Endodermal cell (in vitro differentiated cells): ENCODE data around the gene LRMDA. TPM values are rescaled to one million over a fixed set of nuclear protein-coding genes. Genes with fewer than 3 reads are reported as not detected.
A peak's percentile ranks its signal among the peaks of the same experiment; 100 is the strongest.

Experiments
- DNase-seq: peaks from one replicate; pipeline ENCODE4 v3.0.0-alpha.2; 2017
- H3K27ac ChIP-seq: 2 replicates; pipeline ENCODE4 v1.5.1; 2013; ENCODE audit warnings: mild to moderate bottlenecking, low read depth, low read length, moderate library complexity
- H3K27me3 ChIP-seq: 2 replicates; pipeline ENCODE4 v1.6.1; 2013; ENCODE audit warnings: mild to moderate bottlenecking, low read length, moderate library complexity; ENCODE audit not compliant: insufficient read depth, control insufficient read depth, poor library complexity, severe bottlenecking
- H3K36me3 ChIP-seq: 2 replicates; pipeline ENCODE4 v1.7.0; 2013; ENCODE audit warnings: mild to moderate bottlenecking, low read length, moderate library complexity; ENCODE audit not compliant: control insufficient read depth, insufficient read depth
- H3K4me1 ChIP-seq: one replicate; pipeline ENCODE4 v1.7.0; 2013; ENCODE audit warnings: low read length; ENCODE audit not compliant: control insufficient read depth, insufficient read depth
- H3K4me3 ChIP-seq: 2 replicates; pipeline ENCODE4 v1.5.1; 2013; ENCODE audit warnings: mild to moderate bottlenecking, low read length, moderate library complexity
- H3K9ac ChIP-seq: 2 replicates; pipeline ENCODE4 v1.6.1; 2013; ENCODE audit warnings: mild to moderate bottlenecking, low read length, moderate library complexity; ENCODE audit not compliant: poor library complexity, severe bottlenecking; ENCODE audit errors: extremely low read depth
- H3K9me3 ChIP-seq: 2 replicates; pipeline ENCODE4 v1.6.1; 2013; ENCODE audit warnings: mild to moderate bottlenecking, low read length, moderate library complexity; ENCODE audit not compliant: control insufficient read depth
- H3K27ac Mint-ChIP-seq: 2 replicates; pipeline ENCODE4 v1.8.0; 2020; ENCODE audit warnings: mixed read lengths
- H3K27me3 Mint-ChIP-seq: 2 replicates; pipeline ENCODE4 v1.8.0; 2021; ENCODE audit warnings: mild to moderate bottlenecking, mixed read lengths; ENCODE audit not compliant: insufficient read depth
- H3K36me3 Mint-ChIP-seq: 2 replicates; pipeline ENCODE4 v1.8.0; 2020; ENCODE audit warnings: low read depth, mixed read lengths
- H3K4me1 Mint-ChIP-seq: 2 replicates; pipeline ENCODE4 v1.8.0; 2020; ENCODE audit warnings: mixed read lengths
- H3K4me3 Mint-ChIP-seq: 2 replicates; pipeline ENCODE4 v1.8.0; 2020; ENCODE audit warnings: mild to moderate bottlenecking, moderate library complexity, mixed read lengths
- H3K9me3 Mint-ChIP-seq: 2 replicates; pipeline ENCODE4 v1.8.0; 2020; ENCODE audit warnings: mild to moderate bottlenecking, mixed read lengths
- WGBS, 2 experiments: methylation state at CpG; one replicate each; pipeline versions ENCODE4 v1.1.5 to v1.1.7; 2013; ENCODE audit warnings: missing lambda C conversion rate in 2 of 2, mixed read lengths in 1 of 2; ENCODE audit not compliant: insufficient coverage in 1 of 2, insufficient read length in 1 of 2; 5-methylcytosine and 5-hydroxymethylcytosine counted together
- total RNA-seq, 2 donors: library from RNA; stranded (reverse); fragmentation: NEBNext Ultra II Directional in 1 of 2; extraction: Animal tissue kit (Norgen Biotek cat#: 25700) in 1 of 2; gene quantifications; 2 replicates in 1 of 2; 3 replicates in 1 of 2; pipeline ENCODE4 v1.2.1, GENCODE V29; 2021
- TF ChIP-seq, protein P1 (sequence below): fragments of 200-600 bp; sonication (generic); conservative IDR thresholded peaks from 2 replicates; pipeline ENCODE4 v1.5.0; 2021; ENCODE audit warnings: antibody characterized with exemption, mild to moderate bottlenecking

Gene LRMDA
- total RNA-seq, 2 donors from 2014 or later, result 1.7 to 5.1 TPM

DNA sequence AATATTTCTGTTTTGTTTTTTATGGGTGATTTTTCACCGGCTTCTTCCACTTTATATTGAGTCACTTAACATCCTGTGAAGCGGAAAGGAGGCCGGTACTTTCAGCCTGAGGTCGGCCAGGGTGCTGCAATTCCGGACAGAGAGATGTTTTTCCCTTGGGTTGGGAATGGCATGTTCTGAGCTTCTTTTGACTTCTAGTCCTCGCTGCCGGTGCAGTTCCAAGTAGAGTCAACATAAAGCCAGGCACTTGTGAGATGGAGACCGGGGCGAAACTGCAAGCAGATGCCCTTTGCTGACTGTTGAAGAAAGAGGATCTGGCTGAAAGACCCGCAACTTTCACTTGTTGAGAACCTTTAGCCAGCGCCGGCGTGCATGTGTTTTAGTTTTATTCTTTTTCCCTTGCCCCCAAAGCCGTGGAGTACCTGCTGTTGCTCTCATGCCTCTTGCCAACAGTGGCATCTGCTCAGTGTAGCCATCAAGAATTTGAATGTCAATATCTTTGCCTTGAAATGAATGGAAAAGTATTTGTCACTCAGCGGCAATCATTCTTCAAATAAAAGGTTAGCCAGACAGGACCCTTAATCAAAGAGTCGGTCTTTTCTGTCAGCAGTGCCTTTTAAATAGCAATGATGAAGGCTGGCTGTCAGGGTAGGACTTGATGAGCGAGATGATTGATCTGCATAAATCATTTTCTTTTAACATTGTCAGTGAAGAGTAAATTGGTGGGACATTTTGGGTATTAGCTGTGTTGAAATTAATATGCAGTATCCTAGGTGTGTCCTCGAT is 351.2 kb downstream of the LRMDA start:
- TF ChIP-seq, protein P1, sequence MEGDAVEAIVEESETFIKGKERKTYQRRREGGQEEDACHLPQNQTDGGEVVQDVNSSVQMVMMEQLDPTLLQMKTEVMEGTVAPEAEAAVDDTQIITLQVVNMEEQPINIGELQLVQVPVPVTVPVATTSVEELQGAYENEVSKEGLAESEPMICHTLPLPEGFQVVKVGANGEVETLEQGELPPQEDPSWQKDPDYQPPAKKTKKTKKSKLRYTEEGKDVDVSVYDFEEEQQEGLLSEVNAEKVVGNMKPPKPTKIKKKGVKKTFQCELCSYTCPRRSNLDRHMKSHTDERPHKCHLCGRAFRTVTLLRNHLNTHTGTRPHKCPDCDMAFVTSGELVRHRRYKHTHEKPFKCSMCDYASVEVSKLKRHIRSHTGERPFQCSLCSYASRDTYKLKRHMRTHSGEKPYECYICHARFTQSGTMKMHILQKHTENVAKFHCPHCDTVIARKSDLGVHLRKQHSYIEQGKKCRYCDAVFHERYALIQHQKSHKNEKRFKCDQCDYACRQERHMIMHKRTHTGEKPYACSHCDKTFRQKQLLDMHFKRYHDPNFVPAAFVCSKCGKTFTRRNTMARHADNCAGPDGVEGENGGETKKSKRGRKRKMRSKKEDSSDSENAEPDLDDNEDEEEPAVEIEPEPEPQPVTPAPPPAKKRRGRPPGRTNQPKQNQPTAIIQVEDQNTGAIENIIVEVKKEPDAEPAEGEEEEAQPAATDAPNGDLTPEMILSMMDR, result no peak
- DNase-seq, result no peak
- Mint-ChIP-seq H3K4me3 (no peak overlapping the region), H3K27ac (no peak overlapping the region), H3K9me3 (no peaks in the 10 kb centered on the region), H3K4me1 (no peaks in the 10 kb centered on the region), H3K36me3 (no peaks in the 10 kb centered on the region), H3K27me3 (peaks cover 2% of the 10 kb centered on the region)
- WGBS, 2 experiments, result 86% methylated on average over 17 to 18 of the region's 18 CpGs
- H3K27ac ChIP-seq, result no peak overlapping the region
- no peaks in the 10 kb centered on the region for H3K27me3 ChIP-seq
- H3K9ac ChIP-seq, result no peak overlapping the region
- H3K4me1 ChIP-seq, result no peaks in the 10 kb centered on the region
- H3K36me3 ChIP-seq, result no peaks in the 10 kb centered on the region
- H3K9me3 ChIP-seq, result no peaks in the 10 kb centered on the region
- H3K4me3 ChIP-seq, result no peak overlapping the region

DNA sequence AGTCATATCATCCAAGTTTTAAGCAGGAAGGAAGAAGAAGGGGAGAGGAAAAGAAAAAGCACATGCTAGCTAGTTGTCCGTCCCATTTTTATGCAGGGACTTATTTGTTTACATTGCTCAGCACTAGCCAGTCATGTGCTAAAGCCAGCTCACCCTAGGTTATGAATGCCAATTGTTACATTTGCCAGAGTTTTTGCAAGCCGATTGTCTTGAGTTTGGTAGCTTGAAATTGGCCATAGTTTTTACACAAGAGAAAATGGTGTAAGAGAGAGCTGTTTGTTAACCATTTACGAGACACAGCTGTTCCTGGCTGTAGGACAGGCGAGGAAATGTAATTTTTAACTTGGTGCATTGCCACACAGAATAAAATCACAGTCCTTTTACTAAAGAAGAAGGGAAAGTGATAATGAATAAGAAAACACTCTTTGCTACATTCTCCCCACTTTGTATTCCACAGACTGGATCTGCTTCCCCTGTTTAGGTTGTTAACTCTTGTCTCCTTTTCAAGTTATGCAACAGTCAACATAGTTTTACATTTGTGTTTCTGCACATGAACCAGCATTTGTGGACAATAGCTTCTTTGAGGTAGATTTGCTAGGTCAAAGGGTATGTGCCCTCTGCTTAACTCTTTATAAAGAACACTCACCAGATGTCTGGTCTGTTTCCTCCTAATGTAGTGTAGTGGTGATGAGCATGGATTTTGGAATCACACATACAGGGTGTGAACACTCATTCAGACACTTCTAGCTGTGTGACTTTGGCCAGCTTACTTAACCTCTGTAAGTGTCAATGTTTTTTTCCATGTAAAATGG is 357.2 kb downstream of the LRMDA start:
- H3K27me3 Mint-ChIP-seq, result no peaks in the 10 kb centered on the region
- WGBS, 2 experiments, result 83 to 88% methylated on average over 1 to 4 of the region's 4 CpGs
- no peaks in the 10 kb centered on the region for H3K4me1 Mint-ChIP-seq
- Histone ChIP-seq H3K27me3 (no peaks in the 10 kb centered on the region), H3K27ac (peak overlapping the region; percentile 3), H3K36me3 (no peaks in the 10 kb centered on the region), H3K4me1 (no peaks in the 10 kb centered on the region), H3K9me3 (no peaks in the 10 kb centered on the region), H3K4me3 (no peak overlapping the region), H3K9ac (no peak overlapping the region)
- H3K9me3 Mint-ChIP-seq, result no peaks in the 10 kb centered on the region
- TF ChIP-seq, protein P1, result no peak
- H3K27ac Mint-ChIP-seq, result no peak overlapping the region
- DNase-seq, result no peak
- no peak overlapping the region for H3K4me3 Mint-ChIP-seq
- H3K36me3 Mint-ChIP-seq, result no peaks in the 10 kb centered on the region

DNA sequence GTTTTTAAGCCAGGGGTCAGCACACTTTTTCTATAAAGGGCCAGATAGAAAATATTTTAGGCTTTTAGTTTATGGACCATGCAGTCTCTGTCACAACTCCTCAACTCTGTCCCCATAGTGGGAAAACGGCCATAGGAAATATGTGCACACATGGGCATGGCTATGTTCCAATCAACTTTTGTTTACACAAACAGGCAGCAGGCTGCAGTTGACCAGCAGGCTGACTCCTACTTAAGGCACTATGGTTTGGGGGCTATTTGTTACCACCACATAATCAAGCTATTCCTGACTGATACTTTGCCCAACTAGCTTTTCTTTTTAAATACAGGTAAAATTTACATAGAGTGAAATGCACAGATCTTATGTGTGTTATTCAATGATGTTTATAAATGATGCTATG is 362.4 kb downstream of the LRMDA start:
- TF ChIP-seq, protein P1, result no peak
- Histone ChIP-seq H3K36me3 (no peaks in the 10 kb centered on the region), H3K9me3 (no peaks in the 10 kb centered on the region), H3K4me3 (no peak overlapping the region), H3K27me3 (no peaks in the 10 kb centered on the region), H3K9ac (no peak overlapping the region), H3K4me1 (no peaks in the 10 kb centered on the region), H3K27ac (no peak overlapping the region)
- no peaks in the 10 kb centered on the region for H3K36me3 Mint-ChIP-seq
- H3K27me3 Mint-ChIP-seq, result no peaks in the 10 kb centered on the region
- peaks cover 16% of the 10 kb centered on the region for H3K9me3 Mint-ChIP-seq
- no peaks in the 10 kb centered on the region for H3K4me1 Mint-ChIP-seq
- H3K4me3 Mint-ChIP-seq, result no peak overlapping the region
- no peak for DNase-seq
- 75% methylated on average over 1 of the region's 1 CpG; no CpG with 5 or more reads in 1 of the 2 experiments for WGBS, 2 experiments
- H3K27ac Mint-ChIP-seq, result no peak overlapping the region
